ENCODE results near the gene SCFD2.

DNA sequence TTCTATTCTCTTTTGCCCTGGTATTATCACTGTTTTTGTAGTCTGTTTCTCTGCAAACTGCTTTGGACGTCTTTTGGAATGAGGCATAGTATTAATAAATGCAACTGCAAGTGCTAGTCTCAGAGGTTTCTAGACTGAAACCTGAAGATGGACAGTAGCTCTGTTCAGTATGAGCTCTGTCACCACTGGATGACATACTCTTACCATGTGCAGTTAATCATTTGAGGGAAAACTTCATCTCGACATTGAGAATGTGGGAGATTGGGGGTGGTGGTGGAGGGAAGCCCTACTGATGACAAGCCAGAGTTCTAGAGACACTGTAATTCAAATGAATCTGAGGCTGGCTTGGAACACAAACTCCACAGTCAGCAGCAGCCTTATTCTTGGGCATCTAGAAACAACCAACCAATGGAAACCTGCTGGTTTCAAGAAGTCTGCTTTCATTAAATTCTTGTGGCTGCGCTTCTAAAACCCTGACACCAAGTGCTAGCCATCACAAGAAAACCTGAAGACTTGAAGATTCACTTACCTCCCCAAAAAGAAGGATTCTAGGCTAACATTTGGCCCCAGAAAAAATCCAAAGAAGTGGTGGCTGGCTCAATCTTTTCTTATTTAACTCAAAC lies 342.1 kb downstream of the SCFD2 start:
- no peak for TF ChIP-seq YY1 (IDR thresholded peaks at IDR 0.05; ENCODE audit: insufficient read depth, insufficient read length)
- TF ChIP-seq SUZ12 (IDR thresholded peaks at IDR 0.05; ENCODE audit: extremely low read depth, insufficient read depth, insufficient read length): no peak
